Sigmoid colon (tissue), 7 donors: ENCODE results near the gene PTPN6. TPM values are rescaled to one million over a fixed set of nuclear protein-coding genes. Genes with fewer than 3 reads are reported as not detected.

ENCODE experiments used
- DNase-seq: peaks from one replicate; pipeline ENCODE4 v3.0.0-alpha.2; 2019
- H3K27ac ChIP-seq, 4 donors: fragments of 200-600 bp; sonication (generic); one replicate each; pipeline ENCODE4 v1.5.1; 2016 to 2019; ENCODE audit warnings: mild to moderate bottlenecking in 1 of 4
- H3K27me3 ChIP-seq, 3 donors: fragments of 200-600 bp; sonication (generic); one replicate each; pipeline ENCODE4 v1.5.1; 2019; ENCODE audit warnings: mild to moderate bottlenecking in 1 of 3
- H3K36me3 ChIP-seq, 4 donors: fragments of 200-600 bp; sonication (generic); one replicate each; pipeline ENCODE4 v1.5.1; 2016 to 2019
- H3K4me1 ChIP-seq, 4 donors: fragments of 200-600 bp; sonication (generic); one replicate each; pipeline ENCODE4 v1.5.1; 2017 to 2019
- H3K4me3 ChIP-seq, 4 donors: fragments of 200-600 bp; sonication (generic); one replicate each; pipeline ENCODE4 v1.5.1; 2017 to 2019; ENCODE audit warnings: mild to moderate bottlenecking in 2 of 4, moderate library complexity in 1 of 4
- H3K9me3 ChIP-seq, 4 donors: fragments of 200-600 bp in 3 of 4; sonication (generic) in 3 of 4; one replicate each; pipeline versions ENCODE4 v1.5.1 to v1.6.1; 2013 to 2019
- CTCF ChIP-seq, 4 experiments: fragments of 450-650 bp in 3 of 4; fragments of 200-600 bp in 1 of 4; IDR thresholded peaks; one replicate each; pipeline ENCODE4 v1.5.1; 2016 to 2019; ENCODE audit warnings: antibody characterized with exemption in 4 of 4, mild to moderate bottlenecking in 3 of 4, moderate library complexity in 2 of 4
- EP300 ChIP-seq, 4 donors: sonication (generic); formaldehyde crosslinking; IDR thresholded peaks; one replicate each; pipeline ENCODE4 v1.6.1; 2017; ENCODE audit warnings: antibody characterized with exemption in 4 of 4
- POLR2A ChIP-seq, 2 donors: fragments of 450-650 bp; IDR thresholded peaks; one replicate each; pipeline ENCODE4 v1.6.1; 2016; ENCODE audit warnings: antibody characterized with exemption in 2 of 2, mild to moderate bottlenecking in 2 of 2, moderate library complexity in 2 of 2
- POLR2AphosphoS5 ChIP-seq, 4 donors: sonication (generic); formaldehyde crosslinking; IDR thresholded peaks; one replicate each; pipeline ENCODE4 v1.6.1; 2017; ENCODE audit warnings: antibody characterized with exemption in 4 of 4
- WGBS, 2 donors: extraction: QIAGEN DNeasy Blood & Tissue Kit; methylation state at CpG; one replicate each; pipeline ENCODE4 v1.1.7; 2013; 5-methylcytosine and 5-hydroxymethylcytosine counted together
- intact Hi-C: fragments of 100-400 bp; cut with DNase I; formaldehyde crosslinking; loops from one replicate; pipeline ENCODE4 v1.15.1; 2023
- polyA plus RNA-seq, 3 donors: library from polyadenylated mRNA; stranded (reverse); fragments of 200-250 nt; gene quantifications; one replicate each; pipeline ENCODE4 v1.2.3, GENCODE V29; 2013
- total RNA-seq, 4 donors: library from RNA; depleted of rRNA; stranded (reverse); fragments of >200 nt; gene quantifications; one replicate each; pipeline ENCODE4 v1.1.0, GENCODE V29; 2016
- donor health status: healthy with polysubstance abuse.
- donor health status: Bipolar disorder and iron deficiency.
- donor health status: healthy.

PTPN6 gene
- total and polyA plus RNA-seq, 7 donors = 5.3 to 92.4 (median 13.6) TPM

- TF ChIP-seq POLR2AphosphoS5 (IDR thresholded peaks at IDR 0.05) (no peak), EP300 (IDR thresholded peaks at IDR 0.05) (no peak), POLR2A (IDR thresholded peaks at IDR 0.05) (no peak), CTCF (IDR thresholded peaks at IDR 0.05) (no peak)
- Histone ChIP-seq H3K27me3 (no peaks in the 10 kb centered on the region), H3K36me3 (peaks cover 0 to 16% (median under 1%) of the 10 kb centered on the region in 4 donors), H3K4me1 (peaks cover 0 to 41% (median 31%) of the 10 kb centered on the region in 4 donors), H3K4me3 (peak overlapping the region in 2 of 4 donors; percentile 6 to 16), H3K27ac (peak overlapping the region in 3 of 4 donors; percentile 39 to 99 (median 52)), H3K9me3 (no peaks in the 10 kb centered on the region)
- WGBS, 2 donors = 28 to 58% methylated on average over 8 of the region's 8 CpGs
- intact Hi-C loops = no loop called here
- DNase-seq = no peak
Observed at GRCh38 chr12:6946920-6947374, 4.2 kb upstream of the PTPN6 start.

GRCh38 chr12:6947615-6948014 lies 3.5 kb upstream of the PTPN6 start:
- no peak overlapping the region for H3K27ac ChIP-seq
- H3K9me3 ChIP-seq = no peaks in the 10 kb centered on the region
- peaks cover 0 to 12% (median 0%) of the 10 kb centered on the region in 4 donors for H3K36me3 ChIP-seq
- H3K4me1 ChIP-seq = peaks cover 0 to 35% (median 26%) of the 10 kb centered on the region in 4 donors
- intact Hi-C loops = no loop called here
- DNase-seq = no peak
- H3K4me3 ChIP-seq = no peak overlapping the region
- TF ChIP-seq POLR2AphosphoS5 (IDR thresholded peaks at IDR 0.05) = no peak
- TF ChIP-seq CTCF (IDR thresholded peaks at IDR 0.05) = no peak
- no peak for TF ChIP-seq POLR2A (IDR thresholded peaks at IDR 0.05)
- TF ChIP-seq EP300 (IDR thresholded peaks at IDR 0.05) = no peak
- WGBS, 2 donors = 87% methylated on average over 8 of the region's 8 CpGs
- no peaks in the 10 kb centered on the region for H3K27me3 ChIP-seq

- intact Hi-C loops = no loop called here
- Histone ChIP-seq H3K9me3 (no peaks in the 10 kb centered on the region), H3K4me3 (no peak overlapping the region), H3K27me3 (no peaks in the 10 kb centered on the region), H3K27ac (no peak overlapping the region), H3K4me1 (peaks cover 0 to 27% (median 19%) of the 10 kb centered on the region in 4 donors), H3K36me3 (peaks cover 0 to 12% (median 0%) of the 10 kb centered on the region in 4 donors)
- DNase-seq = no peak
- no peak for TF ChIP-seq EP300 (IDR thresholded peaks at IDR 0.05)
- TF ChIP-seq CTCF (IDR thresholded peaks at IDR 0.05) = no peak
- no peak for TF ChIP-seq POLR2AphosphoS5 (IDR thresholded peaks at IDR 0.05)
- WGBS, 2 donors = 75 to 87% methylated on average over 15 of the region's 15 CpGs
Observed at GRCh38 chr12:6948873-6949594, 2.1 kb upstream of the PTPN6 start.

- DNase-seq = peak; percentile 36
- intact Hi-C loops = no loop called here
- WGBS, 2 donors = 54 to 87% methylated on average over 1 of the region's 1 CpG
- H3K9me3 ChIP-seq = no peaks in the 10 kb centered on the region
- H3K27me3 ChIP-seq = no peaks in the 10 kb centered on the region
- no peak for TF ChIP-seq POLR2AphosphoS5 (IDR thresholded peaks at IDR 0.05)
- no peak for TF ChIP-seq POLR2A (IDR thresholded peaks at IDR 0.05)
- no peak for TF ChIP-seq EP300 (IDR thresholded peaks at IDR 0.05)
- TF ChIP-seq CTCF (IDR thresholded peaks at IDR 0.05) = no peak
- H3K36me3 ChIP-seq = peaks cover 0 to 12% (median 0%) of the 10 kb centered on the region in 4 donors
- H3K4me1 ChIP-seq = peaks cover 0 to 17% (median 12%) of the 10 kb centered on the region in 4 donors
- no peak overlapping the region for H3K4me3 ChIP-seq
- peak overlapping the region in 1 of 4 donors; percentile 57 for H3K27ac ChIP-seq
Observed at GRCh38 chr12:6950401-6950801, 755 bp upstream of the PTPN6 start.
